IMR-90 (cell line): ENCODE data around the gene CPSF4L. TPM values are rescaled to one million over a fixed set of nuclear protein-coding genes. Genes with fewer than 3 reads are reported as not detected.

Experiments
- ATAC-seq: fragments of 200-7000 bp; cut with Tn5 transposase; 2 replicates; pipeline ENCODE4 v1.9.1; 2020; ENCODE audit warnings: low read depth, mild to moderate bottlenecking, moderate library complexity
- BruUV-seq: library from RNA; stranded (reverse); fragments of 400-500 nt; replicated peaks from 2 replicates; lab custom pipeline; 2021; lab: Mats Ljungman, UMichigan
- CTCF ChIA-PET: fragments of 300-600 bp; formaldehyde crosslinking; extraction: SDS; loops from one replicate; lab custom pipeline; 2021; ENCODE audit warnings: antibody characterized with exemption; lab: Yijun Ruan, JAX
- POLR2A ChIA-PET: fragments of 300-600 bp; sonication (Branson Sonifier 250); formaldehyde crosslinking; loops from one replicate; lab custom pipeline; 2022; ENCODE audit warnings: antibody characterized with exemption; ENCODE audit not compliant: unreplicated experiment; lab: Charles Lee
- DNase-seq: peaks from one replicate; pipeline ENCODE4 v3.0.0; 2013
- H2AFZ ChIP-seq: replicated peaks from 2 replicates; pipeline ENCODE3; 2013; ENCODE audit warnings: low read length, mild to moderate bottlenecking; ENCODE audit not compliant: poor library complexity
- H2AK5ac ChIP-seq: 2 replicates; pipeline ENCODE4 v1.6.1; 2013; ENCODE audit warnings: low read depth, low read length, inconsistent platforms
- H2AK9ac ChIP-seq: replicated peaks from 2 replicates; pipeline ENCODE3; 2013; ENCODE audit warnings: mild to moderate bottlenecking, low read depth, low read length, moderate library complexity; ENCODE audit not compliant: poor library complexity
- H2BK120ac ChIP-seq: 2 replicates; pipeline ENCODE4 v1.6.1; 2013; ENCODE audit warnings: low read depth, low read length, inconsistent platforms
- H2BK15ac ChIP-seq: 3 replicates; pipeline ENCODE4 v1.6.1; 2013; ENCODE audit warnings: low read depth, low read length, inconsistent platforms
- H2BK20ac ChIP-seq: 2 replicates; pipeline ENCODE4 v1.6.1; 2013; ENCODE audit warnings: low read depth, mild to moderate bottlenecking, inconsistent platforms, low read length, moderate library complexity
- H2BK5ac ChIP-seq: 2 replicates; pipeline ENCODE4 v1.6.1; 2013; ENCODE audit warnings: mild to moderate bottlenecking, low read depth, low read length, inconsistent platforms; ENCODE audit not compliant: poor library complexity, severe bottlenecking
- H3K14ac ChIP-seq: replicated peaks from 2 replicates; pipeline ENCODE4 v1.6.1; 2013; ENCODE audit warnings: low read depth, low read length, inconsistent platforms
- H3K18ac ChIP-seq: 2 replicates; pipeline ENCODE4 v1.6.1; 2013; ENCODE audit warnings: low read depth, low read length, control low read depth
- H3K23ac ChIP-seq: 2 replicates; pipeline ENCODE4 v1.6.1; 2013; ENCODE audit warnings: low read depth, low read length, inconsistent platforms
- H3K27ac ChIP-seq: 2 replicates; pipeline ENCODE4 v1.5.1; 2013; ENCODE audit warnings: mild to moderate bottlenecking, control low read depth, low read length; ENCODE audit not compliant: insufficient read depth
- H3K27me3 ChIP-seq: 2 replicates; pipeline ENCODE4 v1.6.1; 2013; ENCODE audit warnings: low read length; ENCODE audit not compliant: control insufficient read depth, insufficient read depth
- H3K36me3 ChIP-seq: 2 replicates; pipeline ENCODE4 v1.6.1; 2013; ENCODE audit warnings: low read length, mixed read lengths; ENCODE audit not compliant: control insufficient read depth, insufficient read depth
- H3K4ac ChIP-seq: 2 replicates; pipeline ENCODE4 v1.6.1; 2013; ENCODE audit warnings: low read depth, low read length, inconsistent platforms
- H3K4me1 ChIP-seq: 2 replicates; pipeline ENCODE4 v1.6.1; 2013; ENCODE audit warnings: low read length, mixed read lengths; ENCODE audit not compliant: control insufficient read depth, insufficient read depth
- H3K4me2 ChIP-seq: 2 replicates; pipeline ENCODE4 v1.6.1; 2013; ENCODE audit warnings: low read depth, mild to moderate bottlenecking, control low read depth, low read length, moderate library complexity
- H3K4me3 ChIP-seq: 2 replicates; pipeline ENCODE4 v1.5.1; 2013; ENCODE audit warnings: low read depth, mild to moderate bottlenecking, control low read depth, low read length, moderate library complexity; ENCODE audit not compliant: insufficient read depth
- H3K56ac ChIP-seq: 2 replicates; pipeline ENCODE4 v1.6.1; 2013; ENCODE audit warnings: low read length, inconsistent platforms; ENCODE audit not compliant: insufficient read depth; ENCODE audit errors: extremely low read depth
- H3K79me1 ChIP-seq, 2 experiments: 2 replicates each; pipeline ENCODE4 v1.6.1; 2013; ENCODE audit warnings: low read length in 2 of 2, inconsistent platforms in 1 of 2, low read depth in 1 of 2
- H3K9ac ChIP-seq: 2 replicates; pipeline ENCODE4 v1.6.1; 2013; ENCODE audit warnings: low read depth, low read length, control low read depth
- H3K9me1 ChIP-seq: 2 replicates; pipeline ENCODE4 v1.6.1; 2013; ENCODE audit warnings: low read length, inconsistent platforms; ENCODE audit not compliant: insufficient read depth
- H3K9me3 ChIP-seq: 2 replicates; pipeline ENCODE4 v1.6.1; 2013; ENCODE audit warnings: low read length; ENCODE audit not compliant: control insufficient read depth, insufficient read depth
- H4K20me1 ChIP-seq: 2 replicates; pipeline ENCODE4 v1.6.1; 2013; ENCODE audit warnings: low read length, inconsistent platforms; ENCODE audit not compliant: insufficient read depth
- H4K5ac ChIP-seq: 2 replicates; pipeline ENCODE4 v1.6.1; 2013; ENCODE audit warnings: mild to moderate bottlenecking, low read depth, low read length, control low read depth
- H4K8ac ChIP-seq, 2 experiments: 2 replicates each; pipeline ENCODE4 v1.6.1; 2013; ENCODE audit warnings: low read depth in 2 of 2, low read length in 2 of 2, control low read depth in 1 of 2, inconsistent platforms in 1 of 2
- H4K91ac ChIP-seq: 2 replicates; pipeline ENCODE4 v1.6.1; 2013; ENCODE audit warnings: low read depth, low read length, inconsistent platforms; ENCODE audit not compliant: insufficient read depth
- CEBPB ChIP-seq: IDR thresholded peaks from 2 replicates; pipeline ENCODE4 v1.6.1; 2012; ENCODE audit warnings: low read depth, low read length, improper control_type of control experiment
- FOS ChIP-seq: fragments of 150-350 bp; IDR thresholded peaks from 2 replicates; pipeline ENCODE4 v1.6.1; 2016; ENCODE audit warnings: low read depth, low read length
- RAD21 ChIP-seq: IDR thresholded peaks from 2 replicates; pipeline ENCODE4 v1.6.1; 2012; ENCODE audit warnings: low read length, improper control_type of control experiment
- WGBS, 2 experiments: methylation state at CpG; one replicate each; pipeline versions ENCODE4 v1.1.5 to v1.1.7; 2013; ENCODE audit warnings: missing lambda C conversion rate in 2 of 2; ENCODE audit not compliant: insufficient read length in 1 of 2; ENCODE audit errors: extremely low coverage in 2 of 2; 5-methylcytosine and 5-hydroxymethylcytosine counted together
- dilution Hi-C: fragments of 300-500 bp; cut with HindIII; formaldehyde crosslinking; loops from one replicate; pipeline ENCODE4 v1.14.3; 2018; ENCODE audit warnings: low sequenced_read_pairs; ENCODE audit not compliant: unreplicated experiment
- in situ Hi-C: fragments of 300-500 bp; cut with MboI; formaldehyde crosslinking; loops from 3 replicates; pipeline ENCODE4 v1.14.3; 2019; ENCODE audit warnings: low sequenced_read_pairs, inconsistent platforms, mixed read lengths
- intact Hi-C: fragments of 100-400 bp; cut with micrococcal nuclease; formaldehyde crosslinking; loops from 2 replicates; pipeline ENCODE4 v1.10.0; 2022
- polyA plus RNA-seq, 3 experiments: library from polyadenylated mRNA; depleted of rRNA; stranded (reverse); fragments of >200 nt; gene quantifications; 2 replicates each; pipeline ENCODE4 v1.2.3, GENCODE V29; 2012; ENCODE audit warnings: low replicate concordance in 1 of 3
- total RNA-seq: library from RNA; depleted of rRNA; stranded (reverse); fragments of >200 nt; gene quantifications from 2 replicates; pipeline ENCODE4 v1.2.3, GENCODE V29; 2012
- TF ChIP-seq, protein P1 (sequence below): conservative IDR thresholded peaks from 2 replicates; pipeline ENCODE4 v1.5.1; 2012; ENCODE audit warnings: mild to moderate bottlenecking, low read depth, low read length, improper control_type of control experiment
- TF ChIP-seq, protein P2 (sequence below): fragments of 150-350 bp; IDR thresholded peaks from 2 replicates; pipeline ENCODE4 v1.6.1; 2016; ENCODE audit warnings: low read depth, mild to moderate bottlenecking, low read length, moderate library complexity, borderline replicate concordance
- TF ChIP-seq, protein P3 (sequence below): fragments of 150-350 bp; IDR thresholded peaks from 2 replicates; pipeline ENCODE4 v1.6.1; 2017; ENCODE audit warnings: mild to moderate bottlenecking, antibody characterized with exemption, low read length, low read depth

Gene CPSF4L
- total and polyA plus RNA-seq, 2 of the 4 experiments (the other 2 are of a cell fraction) = not detected

DNA sequence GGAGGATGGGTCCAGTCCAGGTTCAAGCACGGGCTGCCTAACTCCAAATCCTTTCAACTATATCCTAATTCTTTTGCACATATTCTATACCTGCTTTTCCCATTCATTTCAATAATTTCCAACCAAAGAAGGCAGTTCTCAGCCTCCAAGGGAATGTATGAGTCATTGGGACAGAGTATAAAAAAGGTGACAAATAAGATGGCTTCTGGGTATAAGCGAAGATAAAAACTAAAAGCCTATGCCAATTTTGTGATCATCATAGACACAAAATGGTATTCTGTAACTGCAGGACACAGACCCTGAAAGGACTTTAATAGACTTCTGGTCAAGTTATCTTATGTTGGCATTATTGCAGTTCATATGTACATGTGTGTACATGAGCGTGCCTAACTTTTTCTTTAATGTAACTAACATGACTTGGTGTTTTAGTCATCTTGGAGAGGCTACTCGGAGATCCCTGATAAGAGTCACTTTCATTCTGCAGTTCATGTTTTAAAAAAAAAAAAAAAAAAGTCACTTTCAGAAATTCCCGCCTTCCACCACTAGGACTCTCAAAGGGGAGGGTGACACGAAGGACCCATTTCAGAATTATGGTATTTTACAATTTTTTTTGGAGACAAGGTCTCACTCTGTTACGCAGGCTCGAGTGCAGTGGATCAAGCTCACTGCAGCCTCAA, 51.5 kb downstream of the CPSF4L start:
- no peak overlapping the region for H3K4me2 ChIP-seq
- no peak overlapping the region for H2AK9ac ChIP-seq
- no peak overlapping the region for H4K5ac ChIP-seq
- H3K4ac ChIP-seq = no peak overlapping the region
- H3K9me3 ChIP-seq = no peaks in the 10 kb centered on the region
- no peaks in the 10 kb centered on the region; the same call in 1 of the 2 replicates for H3K9me1 ChIP-seq
- ChIA-PET POLR2A (interaction anchor here (0.5 kb wide), 1 partner anchor 8 kb away, joined by 3 read pairs; no protein-coding TSS in a partner anchor), CTCF (interaction anchor here (0.6 to 0.7 kb wide), 2 partner anchors 16 to 480 kb away, joined by 3 to 4 read pairs; no protein-coding TSS in a partner anchor)
- ATAC-seq = peak; percentile 13
- in situ Hi-C loops (loop anchor here (25.0 kb wide), 1 partner anchor 823 kb away; no protein-coding TSS in a partner anchor), dilution Hi-C loops (no loop called here), intact Hi-C loops (no loop called here)
- BruUV-seq = no TSS peak
- no peak overlapping the region for H3K9ac ChIP-seq
- H2BK120ac ChIP-seq = no peak overlapping the region
- TF ChIP-seq CEBPB = no peak
- TF ChIP-seq, protein P1, sequence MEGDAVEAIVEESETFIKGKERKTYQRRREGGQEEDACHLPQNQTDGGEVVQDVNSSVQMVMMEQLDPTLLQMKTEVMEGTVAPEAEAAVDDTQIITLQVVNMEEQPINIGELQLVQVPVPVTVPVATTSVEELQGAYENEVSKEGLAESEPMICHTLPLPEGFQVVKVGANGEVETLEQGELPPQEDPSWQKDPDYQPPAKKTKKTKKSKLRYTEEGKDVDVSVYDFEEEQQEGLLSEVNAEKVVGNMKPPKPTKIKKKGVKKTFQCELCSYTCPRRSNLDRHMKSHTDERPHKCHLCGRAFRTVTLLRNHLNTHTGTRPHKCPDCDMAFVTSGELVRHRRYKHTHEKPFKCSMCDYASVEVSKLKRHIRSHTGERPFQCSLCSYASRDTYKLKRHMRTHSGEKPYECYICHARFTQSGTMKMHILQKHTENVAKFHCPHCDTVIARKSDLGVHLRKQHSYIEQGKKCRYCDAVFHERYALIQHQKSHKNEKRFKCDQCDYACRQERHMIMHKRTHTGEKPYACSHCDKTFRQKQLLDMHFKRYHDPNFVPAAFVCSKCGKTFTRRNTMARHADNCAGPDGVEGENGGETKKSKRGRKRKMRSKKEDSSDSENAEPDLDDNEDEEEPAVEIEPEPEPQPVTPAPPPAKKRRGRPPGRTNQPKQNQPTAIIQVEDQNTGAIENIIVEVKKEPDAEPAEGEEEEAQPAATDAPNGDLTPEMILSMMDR = peak; percentile 32; the same call in 1 of the 2 replicates
- TF ChIP-seq, protein P2, sequence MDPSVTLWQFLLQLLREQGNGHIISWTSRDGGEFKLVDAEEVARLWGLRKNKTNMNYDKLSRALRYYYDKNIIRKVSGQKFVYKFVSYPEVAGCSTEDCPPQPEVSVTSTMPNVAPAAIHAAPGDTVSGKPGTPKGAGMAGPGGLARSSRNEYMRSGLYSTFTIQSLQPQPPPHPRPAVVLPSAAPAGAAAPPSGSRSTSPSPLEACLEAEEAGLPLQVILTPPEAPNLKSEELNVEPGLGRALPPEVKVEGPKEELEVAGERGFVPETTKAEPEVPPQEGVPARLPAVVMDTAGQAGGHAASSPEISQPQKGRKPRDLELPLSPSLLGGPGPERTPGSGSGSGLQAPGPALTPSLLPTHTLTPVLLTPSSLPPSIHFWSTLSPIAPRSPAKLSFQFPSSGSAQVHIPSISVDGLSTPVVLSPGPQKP = no peak
- TF ChIP-seq RAD21 = peak; percentile 21; the same call in 1 of the 2 replicates
- TF ChIP-seq FOS = 0 out of 2 replicates have a peak, but pooled peaks have one; percentile 12
- TF ChIP-seq, protein P3, sequence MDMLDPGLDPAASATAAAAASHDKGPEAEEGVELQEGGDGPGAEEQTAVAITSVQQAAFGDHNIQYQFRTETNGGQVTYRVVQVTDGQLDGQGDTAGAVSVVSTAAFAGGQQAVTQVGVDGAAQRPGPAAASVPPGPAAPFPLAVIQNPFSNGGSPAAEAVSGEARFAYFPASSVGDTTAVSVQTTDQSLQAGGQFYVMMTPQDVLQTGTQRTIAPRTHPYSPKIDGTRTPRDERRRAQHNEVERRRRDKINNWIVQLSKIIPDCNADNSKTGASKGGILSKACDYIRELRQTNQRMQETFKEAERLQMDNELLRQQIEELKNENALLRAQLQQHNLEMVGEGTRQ = no peak
- no CpG with 5 or more reads among the region's 8 CpGs for WGBS, 2 experiments
- H3K36me3 ChIP-seq = peaks cover 32% of the 10 kb centered on the region
- no peak overlapping the region for H2BK5ac ChIP-seq
- no peak overlapping the region for H4K8ac ChIP-seq
- H4K91ac ChIP-seq = no peak overlapping the region
- no peak overlapping the region for H3K23ac ChIP-seq
- no peak overlapping the region for H2BK20ac ChIP-seq
- H3K79me1 ChIP-seq = peaks cover 43 to 47% of the 10 kb centered on the region in 2 experiments
- no peaks in the 10 kb centered on the region for H3K4me1 ChIP-seq
- H3K4me3 ChIP-seq = no peak overlapping the region
- H3K14ac ChIP-seq = no peak overlapping the region
- H2AFZ ChIP-seq = no peak overlapping the region
- H3K18ac ChIP-seq = no peak overlapping the region
- no peak overlapping the region for H2BK15ac ChIP-seq
- no peaks in the 10 kb centered on the region for H3K27me3 ChIP-seq
- H3K56ac ChIP-seq = no peak overlapping the region
- H4K20me1 ChIP-seq = peaks cover 16% of the 10 kb centered on the region; the same call in 1 of the 2 replicates
- no peak overlapping the region for H3K27ac ChIP-seq
- DNase-seq = no peak
- H2AK5ac ChIP-seq = no peak overlapping the region
